Activated B cell treated with CpG ODN at 0.5 μM for 24 hours (primary cell): ENCODE data around the gene SRGAP3. TPM values are rescaled to one million over a fixed set of nuclear protein-coding genes. Genes with fewer than 3 reads are reported as not detected.

Source experiments
- ATAC-seq: fragments of 200-7000 bp; cut with Tn5 transposase; one replicate; pipeline ENCODE4 v1.10.0; 2021; ENCODE audit warnings: low read depth, mild to moderate bottlenecking, moderate library complexity
- CTCF ChIA-PET: fragments of 350-600 bp; sonication (Branson Sonifier 250); formaldehyde crosslinking; loops from one replicate; lab custom pipeline; 2021; ENCODE audit warnings: antibody characterized with exemption; lab: Charles Lee
- POLR2A ChIA-PET: fragments of 350-600 bp; sonication (Branson Sonifier 250); formaldehyde crosslinking; loops from one replicate; lab custom pipeline; 2021; ENCODE audit warnings: antibody characterized with exemption; lab: Charles Lee
- DNase-seq: peaks from one replicate; pipeline ENCODE4 v3.0.0; 2022
- H3K27ac Mint-ChIP-seq: one replicate; pipeline ENCODE4 v1.8.0; 2020; ENCODE audit warnings: mixed read lengths
- H3K27me3 Mint-ChIP-seq: one replicate; pipeline ENCODE4 v1.8.0; 2021; ENCODE audit warnings: mixed read lengths
- H3K36me3 Mint-ChIP-seq: one replicate; pipeline ENCODE4 v1.8.0; 2021; ENCODE audit warnings: low read depth, mixed read lengths
- H3K4me1 Mint-ChIP-seq: one replicate; pipeline ENCODE4 v1.8.0; 2021; ENCODE audit warnings: mixed read lengths
- H3K4me3 Mint-ChIP-seq: one replicate; pipeline ENCODE4 v1.8.0; 2020; ENCODE audit warnings: mild to moderate bottlenecking, mixed read lengths
- H3K9me3 Mint-ChIP-seq: one replicate; pipeline ENCODE4 v1.8.0; 2020; ENCODE audit warnings: mixed read lengths
- CTCF ChIP-seq: fragments of 200-600 bp; IDR thresholded peaks from one replicate; pipeline ENCODE4 v1.8.0; 2022; ENCODE audit warnings: antibody characterized with exemption, mild to moderate bottlenecking
- intact Hi-C: fragments of 100-400 bp; cut with micrococcal nuclease; formaldehyde crosslinking; loops from one replicate; pipeline ENCODE4 v1.15.1; 2024
- total RNA-seq: library from RNA; stranded (reverse); gene quantifications from 2 replicates; pipeline ENCODE4 v1.2.3, GENCODE V29; 2022

Gene SRGAP3
- total RNA-seq, 1 donor from 2014 or later: 0.58 TPM

- Mint-ChIP-seq H3K27me3 (peaks cover 12% of the 10 kb centered on the region), H3K27ac (no peak overlapping the region), H3K9me3 (no peaks in the 10 kb centered on the region), H3K4me1 (no peaks in the 10 kb centered on the region), H3K36me3 (no peaks in the 10 kb centered on the region), H3K4me3 (no peak overlapping the region)
- intact Hi-C loops: no loop called here
- ChIA-PET CTCF (no interaction called here), POLR2A (no interaction called here)
- no peak for ATAC-seq
- no peak for DNase-seq
- no peak for TF ChIP-seq CTCF
These were observed 22.5 kb upstream of the SRGAP3 start for GRCh38 chr3:9271903-9272302.

- POLR2A ChIA-PET: no interaction called here
- Mint-ChIP-seq H3K27ac (no peak overlapping the region), H3K4me1 (no peaks in the 10 kb centered on the region)
These were observed 21.3 kb upstream of the SRGAP3 start for GRCh38 chr3:9270704-9271103.

GRCh38 chr3:9266716-9267115 lies 17.3 kb upstream of the SRGAP3 start:
- Mint-ChIP-seq H3K4me3 (no peak overlapping the region), H3K4me1 (no peaks in the 10 kb centered on the region), H3K36me3 (no peaks in the 10 kb centered on the region), H3K9me3 (no peaks in the 10 kb centered on the region), H3K27me3 (peaks cover 3% of the 10 kb centered on the region), H3K27ac (no peak overlapping the region)
- CTCF ChIA-PET: no interaction called here
- intact Hi-C loops: no loop called here
- POLR2A ChIA-PET: no interaction called here
- no peak for DNase-seq
- TF ChIP-seq CTCF: no peak
- ATAC-seq: no peak

More at GRCh38 chr3:9270704-9271103, 21.3 kb upstream of the SRGAP3 start:
- peaks cover 5% of the 10 kb centered on the region for H3K27me3 Mint-ChIP-seq
- no peak overlapping the region for H3K4me3 Mint-ChIP-seq
- CTCF ChIA-PET: no interaction called here
- ATAC-seq (no peak), DNase-seq (no peak)
- H3K9me3 Mint-ChIP-seq: no peaks in the 10 kb centered on the region
- intact Hi-C loops: no loop called here
- TF ChIP-seq CTCF: no peak
- no peaks in the 10 kb centered on the region for H3K36me3 Mint-ChIP-seq

GRCh38 chr3:9260305-9260704 lies 10.9 kb upstream of the SRGAP3 start:
- peaks cover 17% of the 10 kb centered on the region for H3K27me3 Mint-ChIP-seq
- DNase-seq (no peak), ATAC-seq (no peak)
- intact Hi-C loops: no loop called here
- no peak overlapping the region for H3K27ac Mint-ChIP-seq
- ChIA-PET POLR2A (no interaction called here), CTCF (no interaction called here)
- H3K4me3 Mint-ChIP-seq: no peak overlapping the region
- H3K9me3 Mint-ChIP-seq: peaks cover 3% of the 10 kb centered on the region
- no peaks in the 10 kb centered on the region for H3K36me3 Mint-ChIP-seq
- H3K4me1 Mint-ChIP-seq: no peaks in the 10 kb centered on the region
- no peak for TF ChIP-seq CTCF

GRCh38 chr3:9257092-9257491 lies 7.6 kb upstream of the SRGAP3 start:
- intact Hi-C loops: no loop called here
- ChIA-PET POLR2A (no interaction called here), CTCF (no interaction called here)
- no peak overlapping the region for H3K4me3 Mint-ChIP-seq
- no peaks in the 10 kb centered on the region for H3K36me3 Mint-ChIP-seq
- no peak for TF ChIP-seq CTCF
- peaks cover 21% of the 10 kb centered on the region for H3K27me3 Mint-ChIP-seq
- H3K27ac Mint-ChIP-seq: no peak overlapping the region
- no peak for ATAC-seq
- DNase-seq: no peak
- no peaks in the 10 kb centered on the region for H3K4me1 Mint-ChIP-seq
- H3K9me3 Mint-ChIP-seq: peaks cover 3% of the 10 kb centered on the region
